ENCODE results near the gene DHX58.

Gene DHX58

GRCh38 chr17:42118126-42118510 lies 5.6 kb upstream of the DHX58 start:
- H3K4me3 ChIP-seq (ENCODE audit: low read length, poor library complexity, severe bottlenecking), result no peak overlapping the region
- peaks cover 16% of the 10 kb centered on the region for H3K4me1 ChIP-seq (ENCODE audit: insufficient read depth, low read length, poor library complexity, severe bottlenecking)
- H3K27me3 ChIP-seq (ENCODE audit: insufficient read depth, low read length, poor library complexity, severe bottlenecking), result no peaks in the 10 kb centered on the region
- no peak overlapping the region for H3K4me2 ChIP-seq (ENCODE audit: low read depth, low read length, poor library complexity, severe bottlenecking)
- no peaks in the 10 kb centered on the region for H3K9me2 ChIP-seq (replicated peaks; ENCODE audit: low read depth, low read length)
- H2AFZ ChIP-seq (ENCODE audit: low read length), result no peak overlapping the region
- H3K36me3 ChIP-seq (ENCODE audit: insufficient read depth, low read length), result peaks cover 3% of the 10 kb centered on the region; the same call in 1 of the 2 replicates
- H3F3A ChIP-seq (ENCODE audit: low read depth), result no peaks in the 10 kb centered on the region
- TF ChIP-seq, protein P1, sequence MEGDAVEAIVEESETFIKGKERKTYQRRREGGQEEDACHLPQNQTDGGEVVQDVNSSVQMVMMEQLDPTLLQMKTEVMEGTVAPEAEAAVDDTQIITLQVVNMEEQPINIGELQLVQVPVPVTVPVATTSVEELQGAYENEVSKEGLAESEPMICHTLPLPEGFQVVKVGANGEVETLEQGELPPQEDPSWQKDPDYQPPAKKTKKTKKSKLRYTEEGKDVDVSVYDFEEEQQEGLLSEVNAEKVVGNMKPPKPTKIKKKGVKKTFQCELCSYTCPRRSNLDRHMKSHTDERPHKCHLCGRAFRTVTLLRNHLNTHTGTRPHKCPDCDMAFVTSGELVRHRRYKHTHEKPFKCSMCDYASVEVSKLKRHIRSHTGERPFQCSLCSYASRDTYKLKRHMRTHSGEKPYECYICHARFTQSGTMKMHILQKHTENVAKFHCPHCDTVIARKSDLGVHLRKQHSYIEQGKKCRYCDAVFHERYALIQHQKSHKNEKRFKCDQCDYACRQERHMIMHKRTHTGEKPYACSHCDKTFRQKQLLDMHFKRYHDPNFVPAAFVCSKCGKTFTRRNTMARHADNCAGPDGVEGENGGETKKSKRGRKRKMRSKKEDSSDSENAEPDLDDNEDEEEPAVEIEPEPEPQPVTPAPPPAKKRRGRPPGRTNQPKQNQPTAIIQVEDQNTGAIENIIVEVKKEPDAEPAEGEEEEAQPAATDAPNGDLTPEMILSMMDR (conservative IDR thresholded peaks at IDR 0.05; ENCODE audit: low read length), result no peak
- TF ChIP-seq EZH2phosphoT487 (IDR thresholded peaks at IDR 0.05; ENCODE audit: borderline replicate concordance), result no peak
- no peaks in the 10 kb centered on the region for H4K20me1 ChIP-seq (ENCODE audit: insufficient read depth, low read length, poor library complexity, severe bottlenecking)
- H3K9me3 ChIP-seq (ENCODE audit: insufficient read depth, low read depth, low read length), result no peaks in the 10 kb centered on the region
- H3K9ac ChIP-seq (ENCODE audit: low read depth, low read length, poor library complexity, severe bottlenecking), result no peak overlapping the region
- H3K79me2 ChIP-seq (ENCODE audit: insufficient read depth, low read length), result peaks cover 20% of the 10 kb centered on the region; the same call in 1 of the 2 replicates

- TF ChIP-seq, protein P1 (conservative IDR thresholded peaks at IDR 0.05; ENCODE audit: low read length), result no peak
- no peak for TF ChIP-seq EZH2phosphoT487 (IDR thresholded peaks at IDR 0.05; ENCODE audit: borderline replicate concordance)
- Histone ChIP-seq H3K9me2 (replicated peaks; ENCODE audit: low read depth, low read length) (no peaks in the 10 kb centered on the region), H3K27me3 (ENCODE audit: insufficient read depth, low read length, poor library complexity, severe bottlenecking) (no peaks in the 10 kb centered on the region), H3K79me2 (ENCODE audit: insufficient read depth, low read length) (peaks cover 20% of the 10 kb centered on the region; the same call in 1 of the 2 replicates), H3K4me3 (ENCODE audit: low read length, poor library complexity, severe bottlenecking) (no peak overlapping the region), H3K9ac (ENCODE audit: low read depth, low read length, poor library complexity, severe bottlenecking) (no peak overlapping the region), H2AFZ (ENCODE audit: low read length) (no peak overlapping the region), H3K4me1 (ENCODE audit: insufficient read depth, low read length, poor library complexity, severe bottlenecking) (peaks cover 22% of the 10 kb centered on the region), H3K36me3 (ENCODE audit: insufficient read depth, low read length) (no peaks in the 10 kb centered on the region; the same call in 1 of the 2 replicates), H4K20me1 (ENCODE audit: insufficient read depth, low read length, poor library complexity, severe bottlenecking) (no peaks in the 10 kb centered on the region), H3F3A (ENCODE audit: low read depth) (no peaks in the 10 kb centered on the region), H3K4me2 (ENCODE audit: low read depth, low read length, poor library complexity, severe bottlenecking) (no peak overlapping the region), H3K9me3 (ENCODE audit: insufficient read depth, low read depth, low read length) (no peaks in the 10 kb centered on the region)
These were observed 5.0 kb upstream of the DHX58 start for GRCh38 chr17:42117397-42118125.

DNA sequence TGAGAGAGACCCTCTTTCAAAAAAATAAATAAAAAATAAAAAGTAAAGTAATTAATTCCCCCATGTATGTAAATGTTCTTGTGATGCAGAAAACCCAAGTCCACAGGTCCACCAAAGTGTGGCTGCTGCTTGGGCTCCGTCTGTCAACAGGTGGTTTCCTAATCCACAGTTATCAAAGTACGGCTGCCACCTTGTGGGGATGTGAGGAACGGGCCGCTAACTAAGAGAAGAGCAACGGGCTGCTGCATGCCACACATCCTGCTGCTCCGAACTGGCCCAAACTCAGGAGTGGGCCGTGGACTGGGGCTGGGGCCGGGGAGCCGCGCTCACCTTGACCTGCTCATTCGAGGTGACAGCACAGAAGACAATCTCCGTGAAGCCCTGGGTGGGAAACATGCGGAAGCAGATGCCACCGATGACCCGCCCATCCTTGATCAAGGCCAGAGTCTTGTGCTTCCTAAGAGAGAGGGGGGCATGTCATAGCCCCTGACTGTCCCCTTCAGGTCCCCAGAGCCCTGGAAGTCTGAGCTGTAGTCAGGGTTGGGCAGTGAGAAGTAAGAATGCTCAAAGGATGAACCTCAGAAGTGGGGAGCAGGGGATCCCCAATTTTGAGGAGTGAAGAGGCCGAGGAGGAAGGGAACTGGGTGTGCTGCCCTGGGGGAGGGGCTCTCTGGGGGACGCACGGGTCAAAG lies 4.3 kb upstream of the DHX58 start:
- Histone ChIP-seq H3F3A (ENCODE audit: low read depth) (no peaks in the 10 kb centered on the region), H3K4me1 (ENCODE audit: insufficient read depth, low read length, poor library complexity, severe bottlenecking) (peaks cover 27% of the 10 kb centered on the region), H3K4me2 (ENCODE audit: low read depth, low read length, poor library complexity, severe bottlenecking) (no peak overlapping the region), H2AFZ (ENCODE audit: low read length) (no peak overlapping the region), H3K9me2 (replicated peaks; ENCODE audit: low read depth, low read length) (no peaks in the 10 kb centered on the region), H3K9me3 (ENCODE audit: insufficient read depth, low read depth, low read length) (no peaks in the 10 kb centered on the region), H3K9ac (ENCODE audit: low read depth, low read length, poor library complexity, severe bottlenecking) (no peak overlapping the region), H4K20me1 (ENCODE audit: insufficient read depth, low read length, poor library complexity, severe bottlenecking) (no peaks in the 10 kb centered on the region), H3K79me2 (ENCODE audit: insufficient read depth, low read length) (peaks cover 25% of the 10 kb centered on the region; the same call in 1 of the 2 replicates), H3K36me3 (ENCODE audit: insufficient read depth, low read length) (no peaks in the 10 kb centered on the region; the same call in 1 of the 2 replicates), H3K27me3 (ENCODE audit: insufficient read depth, low read length, poor library complexity, severe bottlenecking) (no peaks in the 10 kb centered on the region), H3K4me3 (ENCODE audit: low read length, poor library complexity, severe bottlenecking) (no peak overlapping the region)
- TF ChIP-seq, protein P1 (conservative IDR thresholded peaks at IDR 0.05; ENCODE audit: low read length), result peak; percentile 75
- TF ChIP-seq EZH2phosphoT487 (IDR thresholded peaks at IDR 0.05; ENCODE audit: borderline replicate concordance), result no peak
